ENCODE data around the gene ARHGAP24. TPM values are rescaled to one million over a fixed set of nuclear protein-coding genes. Genes with fewer than 3 reads are reported as not detected.

The ARHGAP24 gene
- total RNA-seq, 1 donor, result 56.6 TPM

DNA sequence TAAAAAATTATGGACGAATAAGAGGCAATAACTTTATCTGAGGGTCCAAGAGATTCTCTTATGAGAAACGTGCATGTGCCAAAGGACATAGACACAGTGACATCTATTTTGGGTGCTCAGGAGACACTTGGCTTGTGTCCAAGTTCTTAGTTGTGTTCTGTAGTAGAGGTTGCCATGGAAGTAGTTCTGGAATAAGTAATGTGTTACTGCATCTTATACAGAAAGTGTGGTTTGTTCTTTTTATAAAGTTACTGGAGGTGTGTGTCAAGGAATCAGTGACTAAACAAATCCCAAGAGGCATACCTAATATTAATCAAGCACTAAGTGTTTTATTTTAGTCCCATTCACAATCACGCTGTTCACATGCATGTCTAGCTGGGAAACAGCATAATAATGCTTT is 305.7 kb downstream of the ARHGAP24 start:
- no peak overlapping the region for H3K4me3 ChIP-seq (ENCODE audit: low read depth, low read length)
- no peak for TF ChIP-seq CTCF (IDR thresholded peaks at IDR 0.05; ENCODE audit: insufficient read depth, low read depth, low read length)
- peak; percentile 45 for DNase-seq (ENCODE audit: low read depth)

DNA sequence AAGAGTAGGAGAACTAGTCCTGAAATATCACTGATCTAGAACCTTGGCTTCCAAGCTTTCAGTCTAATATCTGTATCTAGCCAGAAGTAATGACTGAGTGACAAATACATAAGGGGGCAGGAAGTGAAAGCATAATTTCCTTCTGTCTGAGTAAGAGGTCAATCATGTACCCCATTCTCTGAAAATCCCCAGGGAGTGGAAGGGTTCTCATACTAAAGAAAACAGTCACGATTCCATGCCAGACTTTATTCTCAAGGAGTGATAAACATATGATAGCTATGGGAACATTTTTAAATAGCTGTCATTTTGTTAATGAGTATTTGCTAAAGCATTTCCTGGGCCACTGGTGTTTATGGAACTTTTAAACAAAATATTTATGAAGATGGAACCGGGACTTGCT is 308.5 kb downstream of the ARHGAP24 start:
- no peak overlapping the region for H3K4me3 ChIP-seq (ENCODE audit: low read depth, low read length)
- DNase-seq (ENCODE audit: low read depth), result peak; percentile 96
- no peak for TF ChIP-seq CTCF (IDR thresholded peaks at IDR 0.05; ENCODE audit: insufficient read depth, low read depth, low read length)

DNA sequence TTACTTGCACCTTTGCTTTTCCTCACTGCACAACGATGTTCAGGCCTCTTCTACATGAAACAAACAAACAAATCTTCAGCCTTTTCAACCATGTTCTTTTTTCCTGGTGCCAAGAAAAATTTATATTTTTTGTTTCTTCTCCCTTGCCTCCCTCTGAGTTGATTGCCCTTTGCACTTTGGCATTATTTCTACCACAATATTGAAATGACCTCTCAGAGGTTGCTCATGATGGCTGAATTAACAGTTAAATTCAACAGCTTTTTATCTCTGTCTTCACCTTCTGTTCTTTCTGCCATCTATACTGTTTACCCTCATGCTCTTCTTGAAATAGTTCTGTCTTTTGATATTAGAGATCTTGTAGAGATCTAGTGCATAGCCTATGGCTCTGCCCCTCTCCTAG is 308.9 kb downstream of the ARHGAP24 start:
- H3K4me3 ChIP-seq (ENCODE audit: low read depth, low read length), result no peak overlapping the region
- no peak for TF ChIP-seq CTCF (IDR thresholded peaks at IDR 0.05; ENCODE audit: insufficient read depth, low read depth, low read length)
- no peak for DNase-seq (ENCODE audit: low read depth)

DNA sequence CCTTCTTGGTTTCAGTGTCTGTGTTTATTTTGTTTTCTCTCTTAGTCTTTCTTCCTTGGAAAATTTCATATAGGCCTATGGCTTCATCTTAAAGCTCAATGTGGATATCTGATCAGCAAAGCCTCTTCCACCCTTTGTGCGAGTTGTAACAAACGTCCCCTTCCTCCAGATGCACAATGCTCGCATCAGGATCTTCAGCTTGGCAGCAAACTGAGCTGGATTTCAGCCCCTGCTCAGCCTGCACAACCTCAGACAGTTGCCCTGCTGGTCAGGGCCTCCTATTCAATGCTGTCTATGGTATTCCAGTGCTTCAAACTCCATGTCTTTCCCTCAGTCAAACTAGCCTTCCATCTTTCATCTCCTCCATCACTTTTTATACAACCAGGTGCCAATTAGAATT is 309.4 kb downstream of the ARHGAP24 start:
- DNase-seq (ENCODE audit: low read depth), result peak; percentile 20
- no peak overlapping the region for H3K4me3 ChIP-seq (ENCODE audit: low read depth, low read length)
- no peak for TF ChIP-seq CTCF (IDR thresholded peaks at IDR 0.05; ENCODE audit: insufficient read depth, low read depth, low read length)

DNA sequence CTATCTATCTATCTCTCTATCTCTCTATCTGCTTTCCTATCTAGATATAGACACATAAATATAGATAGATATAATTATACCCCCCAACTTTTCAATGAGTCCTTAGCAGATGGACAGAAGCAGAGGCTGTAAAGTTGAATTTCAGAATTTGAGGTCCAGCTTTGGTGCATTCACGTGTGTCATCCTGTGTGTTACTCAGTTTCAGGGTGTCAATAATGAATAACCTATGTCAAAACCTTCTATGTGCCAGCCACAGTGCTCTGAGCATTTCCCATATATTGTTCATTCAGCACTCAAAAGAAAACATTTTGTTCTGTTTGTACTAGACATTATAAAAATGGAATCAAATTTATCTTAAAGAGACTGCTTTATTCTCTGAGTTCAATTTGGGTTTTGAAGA is 310.0 kb downstream of the ARHGAP24 start:
- H3K4me3 ChIP-seq (ENCODE audit: low read depth, low read length), result no peak overlapping the region
- no peak for DNase-seq (ENCODE audit: low read depth)
- no peak for TF ChIP-seq CTCF (IDR thresholded peaks at IDR 0.05; ENCODE audit: insufficient read depth, low read depth, low read length)

DNA sequence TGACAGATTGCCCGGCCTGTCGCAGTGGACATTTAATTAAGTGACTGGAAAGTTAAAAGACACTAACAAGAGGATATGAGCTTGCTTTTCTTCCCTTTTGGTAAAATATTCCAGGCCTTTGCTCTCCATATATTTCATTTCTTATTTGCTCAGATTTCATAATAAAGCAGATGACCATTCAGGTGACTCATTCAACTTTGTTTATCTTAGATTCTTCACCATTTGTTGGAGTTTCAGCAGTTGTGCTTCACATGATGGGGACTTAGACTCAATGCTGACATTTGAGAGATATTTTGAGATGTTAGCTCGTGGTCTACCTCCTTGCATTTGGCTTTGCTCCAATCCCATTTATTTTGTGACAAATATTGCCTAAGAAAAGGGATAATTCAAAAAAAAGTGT is 312.2 kb downstream of the ARHGAP24 start:
- peak; percentile 91 for DNase-seq (ENCODE audit: low read depth)

More for the DNA sequence above, 312.2 kb downstream of the ARHGAP24 start:
- no peak overlapping the region for H3K4me3 ChIP-seq (ENCODE audit: low read depth, low read length)
- TF ChIP-seq CTCF (IDR thresholded peaks at IDR 0.05; ENCODE audit: insufficient read depth, low read depth, low read length), result no peak
